Measurements from ENCODE around the gene HOXC10. TPM values are rescaled to one million over a fixed set of nuclear protein-coding genes. Genes with fewer than 3 reads are reported as not detected.

HOXC10 gene
- total and polyA plus RNA-seq, 2 donors (not counting 1 experiment from before 2014, with no cell fraction given): not detected

GRCh38 chr12:54036620-54037359 is 51.8 kb downstream of the HOXC10 start:
- POLR2A ChIA-PET: no interaction called here
- H3K27ac Mint-ChIP-seq: no peak overlapping the region

More at GRCh38 chr12:54036620-54037359, 51.8 kb downstream of the HOXC10 start:
- H3K4me1 Mint-ChIP-seq: peaks cover 21% of the 10 kb centered on the region
- 47% methylated on average over 12 of the region's 14 CpGs for WGBS (ENCODE audit: insufficient coverage)
- CTCF ChIA-PET: interaction anchor here (0.5 to 6.4 kb wide), 3 partner anchors 164 to 272 kb away, joined by 3 to 87 read pairs (median 5); no protein-coding TSS in a partner anchor
- no peaks in the 10 kb centered on the region for H4K20me1 ChIP-seq (ENCODE audit: control insufficient read depth, insufficient read depth, low read length, poor library complexity, severe bottlenecking)
- no peaks in the 10 kb centered on the region for H3K36me3 ChIP-seq (replicated peaks in 1 of 2; ENCODE audit: control extremely low read depth in 1 of 2, control insufficient read depth in 1 of 2, extremely low read depth in 1 of 2, insufficient read depth in 2 of 2, low read length in 1 of 2)
- H3K27ac ChIP-seq (ENCODE audit: low read length in 2 of 2): no peak overlapping the region
- no peak overlapping the region for H3K4me3 Mint-ChIP-seq
- no peak overlapping the region for H3K4me3 ChIP-seq (ENCODE audit: control extremely low read depth in 1 of 5, extremely low read depth in 1 of 5, insufficient read depth in 1 of 5, low read depth in 2 of 5, low read length in 4 of 5)
- peaks cover 25 to 32% of the 10 kb centered on the region in 2 donors for H3K4me1 ChIP-seq (ENCODE audit: control insufficient read depth in 2 of 2, insufficient read depth in 2 of 2, low read length in 2 of 2)
- no peak overlapping the region for H3K9ac ChIP-seq (ENCODE audit: low read length)
- H3K27me3 Mint-ChIP-seq: peaks cover 76% of the 10 kb centered on the region
- H2AFZ ChIP-seq (ENCODE audit: insufficient read depth, low read depth, low read length, poor library complexity, severe bottlenecking): no peak overlapping the region
- DNase-seq (no peak), ATAC-seq (ENCODE audit: low read depth) (no peak)
- TF ChIP-seq EZH2 (IDR thresholded peaks at IDR 0.05; ENCODE audit: borderline replicate concordance, insufficient read depth, low read depth, low read length, poor library complexity, severe bottlenecking): no peak
- TF ChIP-seq, protein P1, sequence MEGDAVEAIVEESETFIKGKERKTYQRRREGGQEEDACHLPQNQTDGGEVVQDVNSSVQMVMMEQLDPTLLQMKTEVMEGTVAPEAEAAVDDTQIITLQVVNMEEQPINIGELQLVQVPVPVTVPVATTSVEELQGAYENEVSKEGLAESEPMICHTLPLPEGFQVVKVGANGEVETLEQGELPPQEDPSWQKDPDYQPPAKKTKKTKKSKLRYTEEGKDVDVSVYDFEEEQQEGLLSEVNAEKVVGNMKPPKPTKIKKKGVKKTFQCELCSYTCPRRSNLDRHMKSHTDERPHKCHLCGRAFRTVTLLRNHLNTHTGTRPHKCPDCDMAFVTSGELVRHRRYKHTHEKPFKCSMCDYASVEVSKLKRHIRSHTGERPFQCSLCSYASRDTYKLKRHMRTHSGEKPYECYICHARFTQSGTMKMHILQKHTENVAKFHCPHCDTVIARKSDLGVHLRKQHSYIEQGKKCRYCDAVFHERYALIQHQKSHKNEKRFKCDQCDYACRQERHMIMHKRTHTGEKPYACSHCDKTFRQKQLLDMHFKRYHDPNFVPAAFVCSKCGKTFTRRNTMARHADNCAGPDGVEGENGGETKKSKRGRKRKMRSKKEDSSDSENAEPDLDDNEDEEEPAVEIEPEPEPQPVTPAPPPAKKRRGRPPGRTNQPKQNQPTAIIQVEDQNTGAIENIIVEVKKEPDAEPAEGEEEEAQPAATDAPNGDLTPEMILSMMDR (IDR thresholded peaks at IDR 0.05): no peak
- intact Hi-C loops (cut with micrococcal nuclease): no loop called here
- H3K79me2 ChIP-seq (ENCODE audit: control insufficient read depth, insufficient read depth, low read length): no peaks in the 10 kb centered on the region
- no peaks in the 10 kb centered on the region for H3K9me3 Mint-ChIP-seq (ENCODE audit: insufficient read depth)
- peaks cover 0 to 37% (median 6%) of the 10 kb centered on the region in 3 donors for H3K9me3 ChIP-seq (ENCODE audit: control extremely low read depth in 1 of 3, control insufficient read depth in 2 of 3, insufficient read depth in 1 of 3, low read length in 2 of 3)
- H3K4me2 ChIP-seq (replicated peaks; ENCODE audit: low read depth, low read length, poor library complexity, severe bottlenecking): no peak overlapping the region
- peaks cover 0 to 95% (median 62%) of the 10 kb centered on the region in 4 experiments for H3K27me3 ChIP-seq (replicated peaks in 1 of 4; ENCODE audit: control extremely low read depth in 1 of 4, control insufficient read depth in 3 of 4, insufficient read depth in 4 of 4, low read length in 3 of 4)
